C4-2B (cell line): ENCODE results near the gene TCAP.

ENCODE experiments used
- H3K27ac ChIP-seq: fragments of 450-650 bp; 2 replicates; pipeline ENCODE4 v1.5.1; 2017
- ZFX ChIP-seq: fragments of 450-650 bp; IDR thresholded peaks from 2 replicates; pipeline ENCODE4 v1.6.1; 2017
- TF ChIP-seq, protein P1 (sequence below): fragments of 450-650 bp; conservative IDR thresholded peaks from 2 replicates; pipeline ENCODE4 v1.5.1; 2017; ENCODE audit warnings: mild to moderate bottlenecking

Gene TCAP

GRCh38 chr17:39638317-39638716, 26.8 kb upstream of the TCAP start:
- no peak overlapping the region for H3K27ac ChIP-seq
- no peak for TF ChIP-seq ZFX
- TF ChIP-seq, protein P1, sequence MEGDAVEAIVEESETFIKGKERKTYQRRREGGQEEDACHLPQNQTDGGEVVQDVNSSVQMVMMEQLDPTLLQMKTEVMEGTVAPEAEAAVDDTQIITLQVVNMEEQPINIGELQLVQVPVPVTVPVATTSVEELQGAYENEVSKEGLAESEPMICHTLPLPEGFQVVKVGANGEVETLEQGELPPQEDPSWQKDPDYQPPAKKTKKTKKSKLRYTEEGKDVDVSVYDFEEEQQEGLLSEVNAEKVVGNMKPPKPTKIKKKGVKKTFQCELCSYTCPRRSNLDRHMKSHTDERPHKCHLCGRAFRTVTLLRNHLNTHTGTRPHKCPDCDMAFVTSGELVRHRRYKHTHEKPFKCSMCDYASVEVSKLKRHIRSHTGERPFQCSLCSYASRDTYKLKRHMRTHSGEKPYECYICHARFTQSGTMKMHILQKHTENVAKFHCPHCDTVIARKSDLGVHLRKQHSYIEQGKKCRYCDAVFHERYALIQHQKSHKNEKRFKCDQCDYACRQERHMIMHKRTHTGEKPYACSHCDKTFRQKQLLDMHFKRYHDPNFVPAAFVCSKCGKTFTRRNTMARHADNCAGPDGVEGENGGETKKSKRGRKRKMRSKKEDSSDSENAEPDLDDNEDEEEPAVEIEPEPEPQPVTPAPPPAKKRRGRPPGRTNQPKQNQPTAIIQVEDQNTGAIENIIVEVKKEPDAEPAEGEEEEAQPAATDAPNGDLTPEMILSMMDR = no peak

GRCh38 chr17:39639043-39639442, 26.1 kb upstream of the TCAP start:
- TF ChIP-seq, protein P1 = no peak
- no peak for TF ChIP-seq ZFX
- H3K27ac ChIP-seq = no peak overlapping the region

- TF ChIP-seq ZFX = no peak
- TF ChIP-seq, protein P1 = no peak
- H3K27ac ChIP-seq = no peak overlapping the region
These were observed 25.3 kb upstream of the TCAP start for GRCh38 chr17:39639566-39640458.

- TF ChIP-seq, protein P1 = no peak
- no peak for TF ChIP-seq ZFX
- H3K27ac ChIP-seq = no peak overlapping the region
These were observed 24.5 kb upstream of the TCAP start for GRCh38 chr17:39640591-39641031.

DNA sequence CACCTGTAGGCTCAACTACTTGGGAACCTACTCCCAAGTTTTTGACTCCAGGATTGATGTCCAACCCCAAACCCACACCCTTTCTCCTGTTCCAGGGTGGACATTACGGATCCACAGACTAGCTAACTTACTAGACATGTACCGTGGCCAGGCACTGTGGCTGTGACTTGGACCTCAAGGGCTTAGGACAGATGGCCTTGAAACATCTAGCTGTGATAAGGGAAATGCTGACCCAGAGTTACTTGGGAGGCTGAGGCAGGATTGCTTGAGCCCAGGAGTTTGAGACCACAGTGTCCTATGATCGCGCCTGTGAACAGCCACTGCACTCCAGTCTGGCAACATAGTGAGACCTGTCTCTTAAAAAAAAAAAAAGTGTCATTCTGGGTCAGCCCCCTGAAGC, 24.1 kb upstream of the TCAP start:
- TF ChIP-seq, protein P1 = no peak
- TF ChIP-seq ZFX = no peak
- H3K27ac ChIP-seq = no peak overlapping the region

GRCh38 chr17:39641883-39642282, 23.3 kb upstream of the TCAP start:
- no peak overlapping the region for H3K27ac ChIP-seq
- TF ChIP-seq, protein P1 = no peak
- no peak for TF ChIP-seq ZFX

DNA sequence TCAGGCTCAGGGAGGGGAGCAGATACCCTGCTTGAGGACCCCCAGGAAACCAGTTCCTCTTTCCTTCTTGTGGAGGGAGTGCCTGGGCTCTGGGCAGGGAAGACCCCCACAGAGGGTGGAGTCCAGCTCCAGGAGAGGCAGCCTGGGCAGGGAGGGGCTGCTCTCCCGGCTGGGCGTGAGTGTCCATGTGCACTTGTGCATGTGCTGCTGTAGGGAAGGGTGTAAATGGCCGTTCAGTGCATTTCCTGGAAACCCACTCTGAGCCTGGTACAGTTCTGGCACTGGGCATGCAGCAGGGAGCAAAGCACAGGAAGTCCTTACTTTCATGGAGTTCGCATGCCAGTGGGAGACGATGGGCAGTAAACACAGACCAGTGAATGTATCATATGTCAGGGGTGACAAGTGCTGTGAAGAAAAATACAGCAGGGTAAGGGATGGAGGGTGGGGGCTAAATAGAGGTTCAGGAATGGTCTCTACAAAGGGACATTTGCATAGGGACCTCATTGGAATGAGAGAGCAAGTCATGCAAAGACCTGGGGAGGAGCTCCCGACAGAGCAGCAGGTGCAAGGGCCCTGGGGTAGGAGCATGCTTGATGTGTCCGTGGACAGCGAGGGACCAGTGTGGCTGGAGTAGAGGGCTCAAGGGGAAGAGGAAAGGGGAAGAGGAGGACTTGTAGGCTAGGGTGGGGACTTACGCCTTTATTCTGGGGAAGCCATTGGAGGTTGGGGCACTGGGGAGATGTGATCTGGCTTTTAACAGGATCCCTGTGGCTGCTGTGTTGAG, 22.7 kb upstream of the TCAP start:
- H3K27ac ChIP-seq = no peak overlapping the region
- TF ChIP-seq ZFX = no peak
- TF ChIP-seq, protein P1 = no peak
